ENCODE measurements around the gene NR1I3.
"Not testable (repeated sequence)": the region's sequence is repeated elsewhere in the genome, so short reads cannot be mapped to it uniquely, and the experiment has no call there.

DNA sequence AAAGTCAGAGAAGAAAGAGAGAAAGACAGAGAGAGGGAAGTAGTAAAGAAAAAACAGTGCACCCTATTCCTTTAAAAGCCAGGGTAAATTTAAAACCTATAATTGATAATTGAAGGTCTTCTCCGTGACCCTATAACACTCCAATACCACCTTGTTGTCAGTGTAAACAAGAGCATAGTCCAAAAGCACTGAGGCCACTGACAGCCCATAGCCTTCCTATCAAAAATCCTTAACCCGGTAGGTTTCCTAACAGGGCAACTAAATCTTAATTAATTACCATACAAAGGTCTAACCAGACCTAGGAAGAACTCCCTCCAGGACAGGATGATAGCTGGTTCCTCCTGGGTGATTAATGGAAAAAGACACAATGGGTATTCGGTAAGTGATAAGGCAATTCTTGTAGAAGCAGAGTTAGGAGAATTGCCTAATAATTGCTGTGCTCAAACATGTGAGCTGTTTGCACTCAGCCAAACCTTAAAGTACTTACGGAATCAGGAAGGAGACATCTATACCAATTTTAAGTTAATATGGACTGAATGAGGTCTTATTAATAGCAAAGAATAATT, 18.0 kb upstream of the NR1I3 start:
- not testable (repeated sequence) for TF ChIP-seq EP300, POLR2A (IDR thresholded peaks at IDR 0.05)
- TF ChIP-seq, protein P1, sequence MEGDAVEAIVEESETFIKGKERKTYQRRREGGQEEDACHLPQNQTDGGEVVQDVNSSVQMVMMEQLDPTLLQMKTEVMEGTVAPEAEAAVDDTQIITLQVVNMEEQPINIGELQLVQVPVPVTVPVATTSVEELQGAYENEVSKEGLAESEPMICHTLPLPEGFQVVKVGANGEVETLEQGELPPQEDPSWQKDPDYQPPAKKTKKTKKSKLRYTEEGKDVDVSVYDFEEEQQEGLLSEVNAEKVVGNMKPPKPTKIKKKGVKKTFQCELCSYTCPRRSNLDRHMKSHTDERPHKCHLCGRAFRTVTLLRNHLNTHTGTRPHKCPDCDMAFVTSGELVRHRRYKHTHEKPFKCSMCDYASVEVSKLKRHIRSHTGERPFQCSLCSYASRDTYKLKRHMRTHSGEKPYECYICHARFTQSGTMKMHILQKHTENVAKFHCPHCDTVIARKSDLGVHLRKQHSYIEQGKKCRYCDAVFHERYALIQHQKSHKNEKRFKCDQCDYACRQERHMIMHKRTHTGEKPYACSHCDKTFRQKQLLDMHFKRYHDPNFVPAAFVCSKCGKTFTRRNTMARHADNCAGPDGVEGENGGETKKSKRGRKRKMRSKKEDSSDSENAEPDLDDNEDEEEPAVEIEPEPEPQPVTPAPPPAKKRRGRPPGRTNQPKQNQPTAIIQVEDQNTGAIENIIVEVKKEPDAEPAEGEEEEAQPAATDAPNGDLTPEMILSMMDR (IDR thresholded peaks at IDR 0.05), result not testable (repeated sequence)

Measured in tibial nerve (tissue), 4 donors.